ENCODE data around the gene OIT3.

GRCh38 chr10:72858067-72858466 lies 35.5 kb upstream of the OIT3 start:
- TF ChIP-seq CTCF (conservative IDR thresholded peaks at IDR 0.05; ENCODE audit: low read depth, low read length) (no peak), EZH2phosphoT487 (IDR thresholded peaks at IDR 0.05; ENCODE audit: borderline replicate concordance, low read length) (no peak), EZH2 (IDR thresholded peaks at IDR 0.05; ENCODE audit: low read length, unreplicated experiment) (no peak)
